Lower leg skin (tissue), 3 donors: Measurements from ENCODE around the gene TNIK.

Source experiments
- POLR2A ChIP-seq, 2 donors: fragments of 450-650 bp; IDR thresholded peaks; one replicate each; pipeline ENCODE4 v1.6.1; 2016 to 2017; ENCODE audit warnings: antibody characterized with exemption in 2 of 2, mild to moderate bottlenecking in 1 of 2, moderate library complexity in 1 of 2
- TF ChIP-seq, protein P1 (sequence below), 3 donors: fragments of 450-650 bp; IDR thresholded peaks; one replicate each; pipeline ENCODE4 v1.5.1; 2016; ENCODE audit warnings: antibody characterized with exemption in 3 of 3, mild to moderate bottlenecking in 3 of 3, moderate library complexity in 2 of 3

DNA sequence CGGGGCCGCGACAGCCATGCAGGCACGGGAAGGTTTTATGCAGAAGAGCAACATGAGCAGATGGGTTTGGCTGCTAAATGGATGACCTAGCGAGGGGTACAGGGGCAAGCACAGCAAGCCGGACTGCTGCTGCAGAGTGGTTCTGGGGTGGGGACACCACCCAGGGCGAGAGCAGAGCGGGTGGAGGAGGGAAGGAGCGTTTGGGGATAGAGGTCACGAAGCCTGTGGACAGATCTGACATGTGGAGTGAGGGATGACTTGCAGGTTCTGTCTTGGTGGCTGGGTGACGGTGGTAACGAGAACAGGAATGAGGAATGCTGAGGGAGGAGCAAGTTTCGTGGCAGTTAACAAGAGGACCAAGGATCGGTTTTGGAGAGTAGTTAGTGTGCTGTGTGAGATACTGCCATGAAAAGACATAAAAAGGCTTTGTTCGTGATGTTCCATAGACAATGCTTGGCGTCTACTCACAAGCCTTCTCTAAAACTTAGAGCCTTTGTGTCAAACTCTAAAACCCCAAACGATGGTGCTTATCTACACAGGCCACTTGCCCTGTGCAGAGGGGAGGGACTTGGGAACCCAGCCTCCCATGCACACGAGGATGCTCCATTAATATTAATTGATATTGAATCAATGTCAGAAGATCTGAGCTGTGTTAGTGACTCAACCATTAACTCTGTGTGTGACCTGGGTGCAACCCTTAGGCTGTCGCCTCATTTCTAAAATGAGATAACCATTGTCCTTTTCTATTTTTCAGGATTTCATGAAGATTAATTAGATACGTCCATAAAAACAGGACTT is 301.0 kb downstream of the TNIK start:
- TF ChIP-seq, protein P1, sequence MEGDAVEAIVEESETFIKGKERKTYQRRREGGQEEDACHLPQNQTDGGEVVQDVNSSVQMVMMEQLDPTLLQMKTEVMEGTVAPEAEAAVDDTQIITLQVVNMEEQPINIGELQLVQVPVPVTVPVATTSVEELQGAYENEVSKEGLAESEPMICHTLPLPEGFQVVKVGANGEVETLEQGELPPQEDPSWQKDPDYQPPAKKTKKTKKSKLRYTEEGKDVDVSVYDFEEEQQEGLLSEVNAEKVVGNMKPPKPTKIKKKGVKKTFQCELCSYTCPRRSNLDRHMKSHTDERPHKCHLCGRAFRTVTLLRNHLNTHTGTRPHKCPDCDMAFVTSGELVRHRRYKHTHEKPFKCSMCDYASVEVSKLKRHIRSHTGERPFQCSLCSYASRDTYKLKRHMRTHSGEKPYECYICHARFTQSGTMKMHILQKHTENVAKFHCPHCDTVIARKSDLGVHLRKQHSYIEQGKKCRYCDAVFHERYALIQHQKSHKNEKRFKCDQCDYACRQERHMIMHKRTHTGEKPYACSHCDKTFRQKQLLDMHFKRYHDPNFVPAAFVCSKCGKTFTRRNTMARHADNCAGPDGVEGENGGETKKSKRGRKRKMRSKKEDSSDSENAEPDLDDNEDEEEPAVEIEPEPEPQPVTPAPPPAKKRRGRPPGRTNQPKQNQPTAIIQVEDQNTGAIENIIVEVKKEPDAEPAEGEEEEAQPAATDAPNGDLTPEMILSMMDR (IDR thresholded peaks at IDR 0.05): no peak
- TF ChIP-seq POLR2A (IDR thresholded peaks at IDR 0.05): no peak
